Endothelial cell (in vitro differentiated cells): ENCODE results near the gene AP5S1. TPM values are rescaled to one million over a fixed set of nuclear protein-coding genes. Genes with fewer than 3 reads are reported as not detected.
A peak's percentile ranks its signal among the peaks of the same experiment; 100 is the strongest.

Experiments
- DNase-seq: peaks from one replicate; pipeline ENCODE4 v3.0.0; 2021; ENCODE audit warnings: low spot score
- H3K27ac Mint-ChIP-seq: one replicate; pipeline ENCODE4 v1.8.0; 2021; ENCODE audit warnings: mixed read lengths, inconsistent platforms; ENCODE audit not compliant: unreplicated experiment
- H3K27me3 Mint-ChIP-seq: one replicate; pipeline ENCODE4 v1.8.0; 2021; ENCODE audit warnings: mild to moderate bottlenecking, moderate library complexity, mixed read lengths, inconsistent platforms; ENCODE audit not compliant: unreplicated experiment
- H3K36me3 Mint-ChIP-seq: one replicate; pipeline ENCODE4 v1.8.0; 2021; ENCODE audit warnings: mild to moderate bottlenecking, low read depth, mixed read lengths, inconsistent platforms; ENCODE audit not compliant: unreplicated experiment
- H3K4me1 Mint-ChIP-seq: one replicate; pipeline ENCODE4 v1.8.0; 2021; ENCODE audit warnings: mild to moderate bottlenecking, mixed read lengths, inconsistent platforms; ENCODE audit not compliant: unreplicated experiment
- H3K4me3 Mint-ChIP-seq: one replicate; pipeline ENCODE4 v1.8.0; 2021; ENCODE audit warnings: mild to moderate bottlenecking, mixed read lengths, inconsistent platforms; ENCODE audit not compliant: unreplicated experiment
- H3K9me3 Mint-ChIP-seq: one replicate; pipeline ENCODE4 v1.8.0; 2021; ENCODE audit warnings: mixed read lengths, inconsistent platforms; ENCODE audit not compliant: unreplicated experiment
- total RNA-seq: library from RNA; stranded (reverse); fragmentation: NEBNext Ultra II Directional; extraction: Animal tissue kit (Norgen Biotek cat#: 25700); gene quantifications from one replicate; pipeline ENCODE4 v1.2.1, GENCODE V29; 2021; ENCODE audit not compliant: unreplicated experiment
- TF ChIP-seq, protein P1 (sequence below): fragments of 200-600 bp; sonication (generic); IDR thresholded peaks from one replicate; pipeline ENCODE4 v1.5.0; 2021; ENCODE audit warnings: antibody characterized with exemption; ENCODE audit not compliant: unreplicated experiment

Gene AP5S1
- total RNA-seq, 1 donor from 2014 or later = 9.9 TPM

DNA sequence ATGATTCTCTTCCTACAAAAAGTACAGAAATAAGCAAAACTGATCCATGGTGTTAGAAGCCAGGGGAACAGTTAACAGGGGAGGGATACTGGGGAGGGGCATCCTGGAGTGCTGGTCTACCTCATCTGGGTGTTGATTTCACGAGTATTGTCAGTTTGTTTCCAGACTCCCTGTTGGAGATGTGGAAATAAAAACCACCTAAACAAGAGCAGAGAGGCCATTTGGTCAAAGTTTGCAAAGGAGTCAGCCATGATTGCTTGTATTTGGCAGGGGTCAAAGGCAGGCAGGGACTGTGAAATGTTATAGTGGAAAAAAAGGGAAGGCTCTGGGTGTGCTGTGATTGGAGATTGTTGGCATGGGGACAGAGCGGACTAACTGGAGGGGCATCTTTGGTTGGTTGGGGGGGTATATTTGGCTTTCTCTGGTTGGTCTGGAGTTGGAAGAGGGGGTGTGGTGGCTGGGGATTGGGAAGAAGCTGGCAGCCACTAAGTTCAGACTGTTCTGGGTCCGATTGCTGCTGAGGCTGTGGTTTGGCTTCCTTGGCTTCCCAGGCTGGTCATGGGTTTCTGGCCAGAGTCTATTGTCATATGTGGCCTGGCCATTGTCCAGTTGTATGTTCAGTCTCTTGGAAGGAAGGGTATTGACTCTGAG is 54.0 kb downstream of the AP5S1 start:
- TF ChIP-seq, protein P1, sequence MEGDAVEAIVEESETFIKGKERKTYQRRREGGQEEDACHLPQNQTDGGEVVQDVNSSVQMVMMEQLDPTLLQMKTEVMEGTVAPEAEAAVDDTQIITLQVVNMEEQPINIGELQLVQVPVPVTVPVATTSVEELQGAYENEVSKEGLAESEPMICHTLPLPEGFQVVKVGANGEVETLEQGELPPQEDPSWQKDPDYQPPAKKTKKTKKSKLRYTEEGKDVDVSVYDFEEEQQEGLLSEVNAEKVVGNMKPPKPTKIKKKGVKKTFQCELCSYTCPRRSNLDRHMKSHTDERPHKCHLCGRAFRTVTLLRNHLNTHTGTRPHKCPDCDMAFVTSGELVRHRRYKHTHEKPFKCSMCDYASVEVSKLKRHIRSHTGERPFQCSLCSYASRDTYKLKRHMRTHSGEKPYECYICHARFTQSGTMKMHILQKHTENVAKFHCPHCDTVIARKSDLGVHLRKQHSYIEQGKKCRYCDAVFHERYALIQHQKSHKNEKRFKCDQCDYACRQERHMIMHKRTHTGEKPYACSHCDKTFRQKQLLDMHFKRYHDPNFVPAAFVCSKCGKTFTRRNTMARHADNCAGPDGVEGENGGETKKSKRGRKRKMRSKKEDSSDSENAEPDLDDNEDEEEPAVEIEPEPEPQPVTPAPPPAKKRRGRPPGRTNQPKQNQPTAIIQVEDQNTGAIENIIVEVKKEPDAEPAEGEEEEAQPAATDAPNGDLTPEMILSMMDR = no peak
- Mint-ChIP-seq H3K4me3 (peak overlapping the region; percentile 56), H3K9me3 (no peaks in the 10 kb centered on the region), H3K36me3 (peaks cover 44% of the 10 kb centered on the region), H3K4me1 (peaks cover 18% of the 10 kb centered on the region), H3K27ac (peak overlapping the region; percentile 67), H3K27me3 (peaks cover 9% of the 10 kb centered on the region)
- DNase-seq = no peak

DNA sequence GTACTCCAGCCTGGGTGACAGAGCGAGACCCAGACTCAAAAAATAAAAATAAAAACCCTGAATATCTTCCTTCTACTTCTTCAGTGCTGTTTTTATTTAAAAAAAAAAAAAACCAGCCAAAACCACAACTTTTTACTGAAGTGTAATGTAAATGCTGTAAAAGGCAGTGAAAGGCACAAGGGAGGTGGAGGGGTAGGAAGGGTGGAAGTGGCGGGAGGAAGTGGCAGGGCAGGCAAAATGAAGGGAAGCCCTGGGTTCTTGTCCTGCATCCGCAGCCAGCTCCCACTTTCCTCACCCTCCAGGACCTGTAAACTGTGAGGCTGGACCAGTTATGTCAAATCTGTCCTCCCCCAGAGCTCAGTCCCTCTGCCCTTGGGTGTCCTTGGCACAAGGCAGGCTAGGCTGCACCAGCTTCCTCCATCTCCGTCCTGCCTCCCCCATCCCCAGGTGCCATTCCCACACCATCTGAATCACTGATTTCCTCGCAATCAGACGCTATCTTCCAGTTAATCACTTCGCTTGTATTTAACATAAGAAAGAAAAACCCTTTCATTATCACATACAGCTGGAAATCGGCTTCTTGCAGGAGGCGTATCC is 55.1 kb downstream of the AP5S1 start:
- TF ChIP-seq, protein P1 = no peak
- Mint-ChIP-seq H3K36me3 (peaks cover 41% of the 10 kb centered on the region), H3K27me3 (peaks cover 9% of the 10 kb centered on the region), H3K9me3 (no peaks in the 10 kb centered on the region), H3K4me1 (peaks cover 18% of the 10 kb centered on the region), H3K27ac (no peak overlapping the region), H3K4me3 (no peak overlapping the region)
- DNase-seq = peak; percentile 11

DNA sequence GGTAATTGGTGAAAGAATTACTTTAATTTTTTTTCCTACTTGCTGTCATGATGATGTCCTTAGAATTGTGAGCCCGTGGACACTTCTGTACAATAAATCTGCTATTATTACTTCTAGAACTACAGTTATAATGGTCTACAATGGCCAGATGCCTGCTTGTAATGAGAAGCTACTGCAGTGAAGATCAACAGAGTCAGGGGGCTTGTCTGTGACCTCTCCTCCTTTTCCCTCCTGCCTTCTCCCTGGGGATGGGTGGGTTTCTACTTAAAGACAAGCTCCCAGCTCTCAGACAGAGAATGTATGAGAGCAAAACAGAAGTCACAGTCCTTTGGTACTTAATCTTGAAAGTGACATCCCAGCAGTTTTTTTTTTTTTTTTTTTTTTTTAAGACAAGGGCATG is 55.7 kb downstream of the AP5S1 start:
- Mint-ChIP-seq H3K27ac (no peak overlapping the region), H3K36me3 (peaks cover 36% of the 10 kb centered on the region)

DNA sequence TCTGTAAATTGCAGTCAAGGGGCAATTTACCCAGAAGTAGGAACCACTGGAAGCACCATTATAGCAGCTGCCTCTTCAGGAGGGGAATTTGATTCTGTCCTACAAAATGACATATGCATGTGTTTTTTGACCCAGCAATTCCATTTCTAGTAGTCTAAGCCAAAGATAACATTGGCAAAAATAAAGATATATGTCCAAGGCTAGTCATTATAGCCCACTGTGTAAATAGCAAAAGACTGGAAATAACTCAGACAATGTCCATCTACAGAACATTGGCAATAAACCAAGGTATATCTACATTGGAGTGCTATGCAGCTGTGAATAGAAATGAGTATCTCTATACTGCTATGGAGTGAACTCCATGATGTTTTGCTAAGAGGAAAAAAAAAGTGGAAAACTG is 56.3 kb downstream of the AP5S1 start:
- H3K27ac Mint-ChIP-seq = no peak overlapping the region
- TF ChIP-seq, protein P1 = no peak
- peaks cover 33% of the 10 kb centered on the region for H3K36me3 Mint-ChIP-seq
- H3K4me1 Mint-ChIP-seq = peaks cover 18% of the 10 kb centered on the region
- no peak overlapping the region for H3K4me3 Mint-ChIP-seq
- no peaks in the 10 kb centered on the region for H3K9me3 Mint-ChIP-seq
- peaks cover 8% of the 10 kb centered on the region for H3K27me3 Mint-ChIP-seq
- DNase-seq = no peak

More for the DNA sequence above, 55.7 kb downstream of the AP5S1 start:
- TF ChIP-seq, protein P1 = no peak
- Mint-ChIP-seq H3K9me3 (no peaks in the 10 kb centered on the region), H3K27me3 (peaks cover 11% of the 10 kb centered on the region), H3K4me1 (peaks cover 18% of the 10 kb centered on the region), H3K4me3 (no peak overlapping the region)
- DNase-seq = no peak

Other genes starting within 250 kb of the AP5S1 start
- not detected for gene GFRA4, start 157.1 kb upstream of the AP5S1 start, total RNA-seq
- 0.23 TPM for gene ADAM33, start 138.5 kb upstream of the AP5S1 start, total RNA-seq
- gene SIGLEC1, start 107.9 kb upstream of the AP5S1 start, total RNA-seq = not detected
- gene HSPA12B, start 87.9 kb upstream of the AP5S1 start, total RNA-seq = 12.7 TPM
- gene ADISSP, start 52.8 kb upstream of the AP5S1 start, total RNA-seq = 18.0 TPM
- 0.23 TPM for gene SPEF1, start 39.1 kb upstream of the AP5S1 start, total RNA-seq
- 57.9 TPM for gene CENPB, start 33.8 kb upstream of the AP5S1 start, total RNA-seq
- 10.4 TPM for gene CDC25B, start 24.2 kb upstream of the AP5S1 start, total RNA-seq
- 111 TPM for gene MAVS, start 26.3 kb downstream of the AP5S1 start, total RNA-seq
- 53.7 TPM for gene PANK2, start 68.8 kb downstream of the AP5S1 start, total RNA-seq
- gene RNF24, start 195.0 kb downstream of the AP5S1 start, total RNA-seq = 19.8 TPM